HEK293 (cell line): Measurements from ENCODE around the gene HRH2.
"Not testable (repeated sequence)": the region's sequence is repeated elsewhere in the genome, so short reads cannot be mapped to it uniquely, and the experiment has no call there.

ENCODE experiments used
- CTCF ChIA-PET: fragments of 350-600 bp; formaldehyde crosslinking; extraction: SDS; loops from one replicate; lab custom pipeline; 2021; ENCODE audit warnings: antibody characterized with exemption; lab: Yijun Ruan, JAX
- POLR2A ChIA-PET: fragments of 300-600 bp; formaldehyde crosslinking; extraction: SDS; loops from one replicate; lab custom pipeline; 2020; ENCODE audit warnings: antibody characterized with exemption, inconsistent platforms; lab: Yijun Ruan, JAX
- H3K27ac ChIP-seq: fragments of 200-500 bp; sonication (Bioruptor generic); 2 replicates; pipeline ENCODE4 v1.5.1; 2014; ENCODE audit warnings: low read depth, low read length, control low read depth, inconsistent platforms; ENCODE audit errors: extremely low read depth
- H3K36me3 ChIP-seq, 2 experiments: fragments of 200-500 bp in 1 of 2; sonication (Bioruptor generic) in 1 of 2; 1 replicate in 1 of 2; 2 replicates in 1 of 2; pipeline ENCODE4 v1.5.1; 2014 to 2017; ENCODE audit warnings: inconsistent platforms in 2 of 2, low read length in 2 of 2; ENCODE audit not compliant: control insufficient read depth in 2 of 2, insufficient read depth in 1 of 2
- H3K4me1 ChIP-seq: fragments of 200-500 bp; sonication (Bioruptor generic); 2 replicates; pipeline ENCODE4 v1.5.1; 2014; ENCODE audit warnings: mild to moderate bottlenecking, low read length, inconsistent platforms; ENCODE audit not compliant: control insufficient read depth, insufficient read depth
- H3K4me3 ChIP-seq: 2 replicates; pipeline ENCODE4 v1.5.1; 2011; ENCODE audit warnings: low read depth, mild to moderate bottlenecking, control low read depth, low read length, moderate library complexity
- H3K9me3 ChIP-seq: fragments of 200-500 bp; sonication (Bioruptor generic); 2 replicates; pipeline ENCODE4 v1.5.1; 2014; ENCODE audit warnings: low read depth, low read length, inconsistent platforms; ENCODE audit not compliant: control insufficient read depth, insufficient read depth
- KLF1 ChIP-seq: fragments of 450-650 bp; formaldehyde crosslinking; IDR thresholded peaks from 2 replicates; pipeline ENCODE4 v1.5.1; 2016; ENCODE audit warnings: missing biosample characterization, missing genetic modification characterization
- KLF7 ChIP-seq: fragments of 450-650 bp; formaldehyde crosslinking; IDR thresholded peaks from 2 replicates; pipeline ENCODE4 v1.5.1; 2016; ENCODE audit warnings: missing biosample characterization, missing genetic modification characterization, borderline replicate concordance
- PRDM1 ChIP-seq: fragments of 450-650 bp; formaldehyde crosslinking; IDR thresholded peaks from 2 replicates; pipeline ENCODE4; 2016; ENCODE audit warnings: missing biosample characterization, missing genetic modification characterization
- ZNF132 ChIP-seq: fragments of 450-650 bp; formaldehyde crosslinking; IDR thresholded peaks from 2 replicates; pipeline ENCODE4 v1.5.1; 2017; ENCODE audit warnings: missing biosample characterization, missing genetic modification characterization, borderline replicate concordance
- ZNF16 ChIP-seq: fragments of 450-650 bp; formaldehyde crosslinking; IDR thresholded peaks from 2 replicates; pipeline ENCODE4 v1.5.1; 2016; ENCODE audit warnings: low read depth, missing biosample characterization, missing genetic modification characterization
- ZNF366 ChIP-seq: fragments of 450-650 bp; formaldehyde crosslinking; conservative IDR thresholded peaks from 2 replicates; pipeline ENCODE4 v1.5.1; 2016; ENCODE audit warnings: missing biosample characterization, missing genetic modification characterization
- ZNF596 ChIP-seq: fragments of 450-650 bp; IDR thresholded peaks from 2 replicates; pipeline ENCODE4 v1.5.0; 2018; ENCODE audit warnings: missing biosample characterization, mild to moderate bottlenecking, missing genetic modification characterization, moderate library complexity
- ZNF785 ChIP-seq: fragments of 450-650 bp; formaldehyde crosslinking; IDR thresholded peaks from 2 replicates; pipeline ENCODE4 v1.5.1; 2016; ENCODE audit warnings: missing biosample characterization, missing genetic modification characterization
- ZSCAN16 ChIP-seq: fragments of 450-650 bp; formaldehyde crosslinking; IDR thresholded peaks from 2 replicates; pipeline ENCODE4 v1.5.1; 2016; ENCODE audit warnings: missing biosample characterization, missing genetic modification characterization
- ZSCAN23 ChIP-seq: fragments of 450-650 bp; formaldehyde crosslinking; IDR thresholded peaks from 2 replicates; pipeline ENCODE4 v1.5.1; 2016; ENCODE audit warnings: missing biosample characterization, missing genetic modification characterization
- TF ChIP-seq, protein P1 (sequence below): fragments of 450-650 bp; formaldehyde crosslinking; IDR thresholded peaks from 2 replicates; pipeline ENCODE4 v1.5.1; 2017; ENCODE audit warnings: missing biosample characterization, mild to moderate bottlenecking, missing genetic modification characterization, moderate library complexity
- TF ChIP-seq, protein P2 (sequence below): fragments of 450-650 bp; formaldehyde crosslinking; IDR thresholded peaks from 2 replicates; pipeline ENCODE4 v1.5.1; 2016; ENCODE audit warnings: missing biosample characterization, missing genetic modification characterization
- TF ChIP-seq, protein P3 (sequence below): fragments of 450-650 bp; formaldehyde crosslinking; IDR thresholded peaks from 2 replicates; pipeline ENCODE4 v1.5.1; 2016; ENCODE audit warnings: missing biosample characterization, missing genetic modification characterization
- TF ChIP-seq, protein P4 (sequence below): fragments of 450-650 bp; formaldehyde crosslinking; IDR thresholded peaks from 2 replicates; pipeline ENCODE4 v1.5.1; 2017; ENCODE audit warnings: missing biosample characterization, missing genetic modification characterization
- TF ChIP-seq, protein P5 (sequence below): fragments of 450-650 bp; formaldehyde crosslinking; conservative IDR thresholded peaks from 2 replicates; pipeline ENCODE4 v1.5.1; 2016; ENCODE audit warnings: low read depth, missing biosample characterization, missing genetic modification characterization

HRH2 gene

DNA sequence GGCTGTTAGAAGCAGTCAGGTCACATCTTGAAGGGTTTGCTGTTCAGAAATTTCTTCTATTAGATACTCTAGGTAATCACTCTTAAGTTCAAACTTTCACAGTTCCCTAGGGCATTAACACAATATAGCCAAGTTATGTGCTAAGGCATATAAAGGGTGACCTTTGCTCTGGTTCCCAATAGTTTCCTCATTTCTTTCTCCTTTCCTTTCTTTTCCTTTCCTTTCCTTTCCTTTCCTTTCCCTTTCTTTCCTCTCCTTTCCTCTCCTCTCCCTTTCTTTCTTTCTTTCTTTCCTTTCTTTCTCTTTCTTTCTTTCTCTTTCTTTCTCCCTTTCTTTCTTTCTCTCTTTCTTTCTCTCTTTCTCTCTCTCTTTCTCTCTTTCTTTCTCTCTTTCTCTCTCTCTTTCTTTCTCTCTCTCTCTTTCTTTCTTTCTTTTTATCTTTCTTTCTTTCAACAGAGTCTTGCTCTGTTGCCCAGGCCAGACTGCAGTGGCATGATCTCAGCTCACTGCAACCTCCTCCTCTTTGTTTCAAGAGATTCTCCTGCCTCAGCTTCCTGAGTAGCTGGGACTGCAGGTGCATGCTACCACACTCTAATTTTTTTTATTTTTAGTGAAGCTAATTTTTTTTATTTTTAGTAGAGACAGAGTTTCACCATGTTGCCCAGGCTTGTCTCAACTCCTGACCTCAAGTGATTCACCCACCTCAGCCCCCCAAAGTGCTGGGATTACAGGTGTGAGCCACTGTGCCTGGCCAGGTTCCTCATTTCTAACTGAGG is 7.3 kb upstream of the HRH2 start:
- H3K9me3 ChIP-seq, H3K4me1 ChIP-seq, H3K4me3 ChIP-seq, H3K27ac ChIP-seq, POLR2A ChIA-PET, H3K36me3 ChIP-seq: not testable (repeated sequence)
- TF ChIP-seq ZNF366 (tag by site-specific recombination) (peak; percentile 76), PRDM1 (tag by site-specific recombination) (peak; percentile 100), ZNF596 (peak; percentile 65; the same call in 1 of the 2 replicates)
- CTCF ChIA-PET = interaction anchor here (1.0 kb wide), 1 partner anchor 79 kb away, joined by 3 read pairs; no protein-coding TSS in a partner anchor

DNA sequence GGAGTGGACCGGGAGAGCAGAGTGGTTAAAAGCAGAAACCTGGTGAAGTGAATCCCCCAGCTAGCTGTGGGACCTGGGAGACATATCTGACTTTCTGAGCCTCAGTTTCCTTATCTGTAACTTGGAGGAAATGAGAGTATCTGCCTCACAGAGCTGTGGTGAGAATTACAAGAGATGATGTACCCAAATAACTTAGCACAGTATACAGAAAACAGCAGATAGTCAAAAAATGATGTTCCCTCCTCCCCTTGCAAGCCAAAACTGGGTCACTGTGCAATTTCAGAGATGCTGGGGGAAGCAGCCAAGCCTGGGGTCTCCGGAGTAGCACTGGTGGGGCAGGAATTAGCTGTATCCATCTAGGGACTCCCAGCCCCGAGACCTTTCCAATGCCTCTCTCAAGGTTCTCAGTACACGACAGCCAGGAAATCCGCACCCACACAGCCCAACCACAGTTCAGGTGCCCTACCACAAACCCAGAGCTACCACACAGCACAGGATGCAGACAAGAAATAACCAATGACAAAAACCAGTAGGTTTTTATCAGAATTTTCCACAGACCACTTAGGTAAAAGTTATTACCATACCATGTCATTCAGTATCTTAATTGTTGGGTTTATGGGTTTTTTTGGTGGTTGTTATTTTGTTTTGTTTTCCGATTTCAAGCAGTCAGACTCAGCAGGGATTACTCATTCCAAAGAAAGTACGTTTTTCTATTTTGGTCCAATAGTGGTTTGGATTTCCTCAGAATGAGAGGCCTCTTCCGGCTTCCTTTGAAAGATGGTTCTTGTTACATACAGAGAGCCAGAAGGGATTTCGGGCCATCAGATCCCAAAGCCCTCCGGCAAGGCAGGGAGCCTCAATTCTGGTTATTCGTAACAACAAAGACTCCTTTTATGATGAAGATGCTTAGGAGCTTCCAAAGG is 4.9 kb upstream of the HRH2 start:
- Histone ChIP-seq H3K9me3 (no peaks in the 10 kb centered on the region), H3K36me3 (no peaks in the 10 kb centered on the region), H3K4me1 (peaks cover 3% of the 10 kb centered on the region; the same call in 1 of the 2 replicates), H3K4me3 (no peak overlapping the region), H3K27ac (no peak overlapping the region)
- ChIA-PET CTCF (interaction anchor here (0.7 kb wide), 1 partner anchor 1420 kb away, joined by 3 read pairs; no protein-coding TSS in a partner anchor), POLR2A (no interaction called here)
- TF ChIP-seq, protein P1, sequence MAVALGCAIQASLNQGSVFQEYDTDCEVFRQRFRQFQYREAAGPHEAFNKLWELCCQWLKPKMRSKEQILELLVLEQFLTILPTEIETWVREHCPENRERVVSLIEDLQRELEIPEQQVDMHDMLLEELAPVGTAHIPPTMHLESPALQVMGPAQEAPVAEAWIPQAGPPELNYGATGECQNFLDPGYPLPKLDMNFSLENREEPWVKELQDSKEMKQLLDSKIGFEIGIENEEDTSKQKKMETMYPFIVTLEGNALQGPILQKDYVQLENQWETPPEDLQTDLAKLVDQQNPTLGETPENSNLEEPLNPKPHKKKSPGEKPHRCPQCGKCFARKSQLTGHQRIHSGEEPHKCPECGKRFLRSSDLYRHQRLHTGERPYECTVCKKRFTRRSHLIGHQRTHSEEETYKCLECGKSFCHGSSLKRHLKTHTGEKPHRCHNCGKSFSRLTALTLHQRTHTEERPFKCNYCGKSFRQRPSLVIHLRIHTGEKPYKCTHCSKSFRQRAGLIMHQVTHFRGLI = peak; percentile 96
- no peak for TF ChIP-seq ZNF132

DNA sequence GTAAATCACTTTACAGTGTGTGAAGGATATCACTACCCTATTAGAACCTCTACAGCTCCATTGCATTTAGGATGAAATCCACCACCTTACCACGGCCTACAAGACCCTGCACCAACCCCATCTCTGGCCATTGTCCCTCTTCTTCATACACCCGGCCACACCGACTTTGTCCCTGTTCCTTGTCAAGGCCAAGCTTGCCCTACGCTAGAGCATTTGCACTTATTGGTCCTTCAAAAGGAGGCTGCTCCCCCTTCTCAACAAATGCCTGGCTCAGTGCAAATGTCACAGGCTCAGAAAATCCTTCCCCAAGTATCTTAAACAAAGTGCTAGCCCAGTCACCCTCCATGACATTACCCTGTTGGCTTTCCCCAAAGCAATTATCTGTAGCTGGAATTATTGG is 4.1 kb upstream of the HRH2 start:
- Histone ChIP-seq H3K36me3 (no peaks in the 10 kb centered on the region), H3K27ac (no peak overlapping the region), H3K9me3 (no peaks in the 10 kb centered on the region), H3K4me1 (peaks cover 3% of the 10 kb centered on the region; the same call in 1 of the 2 replicates), H3K4me3 (no peak overlapping the region)
- ChIA-PET CTCF (interaction anchor here (0.7 kb wide), 1 partner anchor 1419 kb away, joined by 3 read pairs; no protein-coding TSS in a partner anchor), POLR2A (no interaction called here)
- TF ChIP-seq, protein P2, sequence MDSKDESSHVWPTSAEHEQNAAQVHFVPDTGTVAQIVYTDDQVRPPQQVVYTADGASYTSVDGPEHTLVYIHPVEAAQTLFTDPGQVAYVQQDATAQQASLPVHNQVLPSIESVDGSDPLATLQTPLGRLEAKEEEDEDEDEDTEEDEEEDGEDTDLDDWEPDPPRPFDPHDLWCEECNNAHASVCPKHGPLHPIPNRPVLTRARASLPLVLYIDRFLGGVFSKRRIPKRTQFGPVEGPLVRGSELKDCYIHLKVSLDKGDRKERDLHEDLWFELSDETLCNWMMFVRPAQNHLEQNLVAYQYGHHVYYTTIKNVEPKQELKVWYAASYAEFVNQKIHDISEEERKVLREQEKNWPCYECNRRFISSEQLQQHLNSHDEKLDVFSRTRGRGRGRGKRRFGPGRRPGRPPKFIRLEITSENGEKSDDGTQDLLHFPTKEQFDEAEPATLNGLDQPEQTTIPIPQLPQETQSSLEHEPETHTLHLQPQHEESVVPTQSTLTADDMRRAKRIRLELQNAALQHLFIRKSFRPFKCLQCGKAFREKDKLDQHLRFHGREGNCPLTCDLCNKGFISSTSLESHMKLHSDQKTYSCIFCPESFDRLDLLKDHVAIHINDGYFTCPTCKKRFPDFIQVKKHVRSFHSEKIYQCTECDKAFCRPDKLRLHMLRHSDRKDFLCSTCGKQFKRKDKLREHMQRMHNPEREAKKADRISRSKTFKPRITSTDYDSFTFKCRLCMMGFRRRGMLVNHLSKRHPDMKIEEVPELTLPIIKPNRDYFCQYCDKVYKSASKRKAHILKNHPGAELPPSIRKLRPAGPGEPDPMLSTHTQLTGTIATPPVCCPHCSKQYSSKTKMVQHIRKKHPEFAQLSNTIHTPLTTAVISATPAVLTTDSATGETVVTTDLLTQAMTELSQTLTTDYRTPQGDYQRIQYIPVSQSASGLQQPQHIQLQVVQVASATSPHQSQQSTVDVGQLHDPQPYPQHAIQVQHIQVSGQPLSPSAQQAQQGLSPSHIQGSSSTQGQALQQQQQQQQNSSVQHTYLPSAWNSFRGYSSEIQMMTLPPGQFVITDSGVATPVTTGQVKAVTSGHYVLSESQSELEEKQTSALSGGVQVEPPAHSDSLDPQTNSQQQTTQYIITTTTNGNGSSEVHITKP (tag by site-specific recombination) = no peak
- TF ChIP-seq ZSCAN23 (tag by site-specific recombination) = no peak
- TF ChIP-seq, protein P3, sequence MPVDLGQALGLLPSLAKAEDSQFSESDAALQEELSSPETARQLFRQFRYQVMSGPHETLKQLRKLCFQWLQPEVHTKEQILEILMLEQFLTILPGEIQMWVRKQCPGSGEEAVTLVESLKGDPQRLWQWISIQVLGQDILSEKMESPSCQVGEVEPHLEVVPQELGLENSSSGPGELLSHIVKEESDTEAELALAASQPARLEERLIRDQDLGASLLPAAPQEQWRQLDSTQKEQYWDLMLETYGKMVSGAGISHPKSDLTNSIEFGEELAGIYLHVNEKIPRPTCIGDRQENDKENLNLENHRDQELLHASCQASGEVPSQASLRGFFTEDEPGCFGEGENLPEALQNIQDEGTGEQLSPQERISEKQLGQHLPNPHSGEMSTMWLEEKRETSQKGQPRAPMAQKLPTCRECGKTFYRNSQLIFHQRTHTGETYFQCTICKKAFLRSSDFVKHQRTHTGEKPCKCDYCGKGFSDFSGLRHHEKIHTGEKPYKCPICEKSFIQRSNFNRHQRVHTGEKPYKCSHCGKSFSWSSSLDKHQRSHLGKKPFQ (tag by site-specific recombination) = no peak
- no peak for TF ChIP-seq ZNF16 (tag by site-specific recombination)
- no peak for TF ChIP-seq KLF7 (tag by site-specific recombination)
- TF ChIP-seq ZSCAN16 (tag by site-specific recombination) = no peak
- TF ChIP-seq KLF1 (tag by site-specific recombination) = no peak
- TF ChIP-seq, protein P4, sequence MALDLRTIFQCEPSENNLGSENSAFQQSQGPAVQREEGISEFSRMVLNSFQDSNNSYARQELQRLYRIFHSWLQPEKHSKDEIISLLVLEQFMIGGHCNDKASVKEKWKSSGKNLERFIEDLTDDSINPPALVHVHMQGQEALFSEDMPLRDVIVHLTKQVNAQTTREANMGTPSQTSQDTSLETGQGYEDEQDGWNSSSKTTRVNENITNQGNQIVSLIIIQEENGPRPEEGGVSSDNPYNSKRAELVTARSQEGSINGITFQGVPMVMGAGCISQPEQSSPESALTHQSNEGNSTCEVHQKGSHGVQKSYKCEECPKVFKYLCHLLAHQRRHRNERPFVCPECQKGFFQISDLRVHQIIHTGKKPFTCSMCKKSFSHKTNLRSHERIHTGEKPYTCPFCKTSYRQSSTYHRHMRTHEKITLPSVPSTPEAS (tag by site-specific recombination) = no peak
- TF ChIP-seq ZNF785 = no peak
- TF ChIP-seq, protein P5, sequence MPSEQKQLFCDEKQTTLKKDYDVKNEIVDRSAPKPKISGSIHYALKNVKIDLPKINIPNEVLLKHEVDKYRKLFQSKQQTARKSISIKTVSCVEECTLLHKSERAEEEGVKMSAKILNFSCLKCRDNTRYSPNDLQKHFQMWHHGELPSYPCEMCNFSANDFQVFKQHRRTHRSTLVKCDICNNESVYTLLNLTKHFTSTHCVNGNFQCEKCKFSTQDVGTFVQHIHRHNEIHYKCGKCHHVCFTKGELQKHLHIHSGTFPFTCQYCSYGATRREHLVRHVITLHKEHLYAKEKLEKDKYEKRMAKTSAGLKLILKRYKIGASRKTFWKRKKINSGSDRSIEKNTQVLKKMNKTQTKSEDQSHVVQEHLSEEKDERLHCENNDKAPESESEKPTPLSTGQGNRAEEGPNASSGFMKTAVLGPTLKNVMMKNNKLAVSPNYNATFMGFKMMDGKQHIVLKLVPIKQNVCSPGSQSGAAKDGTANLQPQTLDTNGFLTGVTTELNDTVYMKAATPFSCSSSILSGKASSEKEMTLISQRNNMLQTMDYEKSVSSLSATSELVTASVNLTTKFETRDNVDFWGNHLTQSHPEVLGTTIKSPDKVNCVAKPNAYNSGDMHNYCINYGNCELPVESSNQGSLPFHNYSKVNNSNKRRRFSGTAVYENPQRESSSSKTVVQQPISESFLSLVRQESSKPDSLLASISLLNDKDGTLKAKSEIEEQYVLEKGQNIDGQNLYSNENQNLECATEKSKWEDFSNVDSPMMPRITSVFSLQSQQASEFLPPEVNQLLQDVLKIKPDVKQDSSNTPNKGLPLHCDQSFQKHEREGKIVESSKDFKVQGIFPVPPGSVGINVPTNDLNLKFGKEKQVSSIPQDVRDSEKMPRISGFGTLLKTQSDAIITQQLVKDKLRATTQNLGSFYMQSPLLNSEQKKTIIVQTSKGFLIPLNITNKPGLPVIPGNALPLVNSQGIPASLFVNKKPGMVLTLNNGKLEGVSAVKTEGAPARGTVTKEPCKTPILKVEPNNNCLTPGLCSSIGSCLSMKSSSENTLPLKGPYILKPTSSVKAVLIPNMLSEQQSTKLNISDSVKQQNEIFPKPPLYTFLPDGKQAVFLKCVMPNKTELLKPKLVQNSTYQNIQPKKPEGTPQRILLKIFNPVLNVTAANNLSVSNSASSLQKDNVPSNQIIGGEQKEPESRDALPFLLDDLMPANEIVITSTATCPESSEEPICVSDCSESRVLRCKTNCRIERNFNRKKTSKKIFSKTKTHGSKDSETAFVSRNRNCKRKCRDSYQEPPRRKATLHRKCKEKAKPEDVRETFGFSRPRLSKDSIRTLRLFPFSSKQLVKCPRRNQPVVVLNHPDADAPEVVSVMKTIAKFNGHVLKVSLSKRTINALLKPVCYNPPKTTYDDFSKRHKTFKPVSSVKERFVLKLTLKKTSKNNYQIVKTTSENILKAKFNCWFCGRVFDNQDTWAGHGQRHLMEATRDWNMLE (tag by site-specific recombination) = no peak
